ENCODE data around the gene SGSH.

GRCh38 chr17:80164185-80164584 is 55.9 kb downstream of the SGSH start:
- TF ChIP-seq, protein P1, sequence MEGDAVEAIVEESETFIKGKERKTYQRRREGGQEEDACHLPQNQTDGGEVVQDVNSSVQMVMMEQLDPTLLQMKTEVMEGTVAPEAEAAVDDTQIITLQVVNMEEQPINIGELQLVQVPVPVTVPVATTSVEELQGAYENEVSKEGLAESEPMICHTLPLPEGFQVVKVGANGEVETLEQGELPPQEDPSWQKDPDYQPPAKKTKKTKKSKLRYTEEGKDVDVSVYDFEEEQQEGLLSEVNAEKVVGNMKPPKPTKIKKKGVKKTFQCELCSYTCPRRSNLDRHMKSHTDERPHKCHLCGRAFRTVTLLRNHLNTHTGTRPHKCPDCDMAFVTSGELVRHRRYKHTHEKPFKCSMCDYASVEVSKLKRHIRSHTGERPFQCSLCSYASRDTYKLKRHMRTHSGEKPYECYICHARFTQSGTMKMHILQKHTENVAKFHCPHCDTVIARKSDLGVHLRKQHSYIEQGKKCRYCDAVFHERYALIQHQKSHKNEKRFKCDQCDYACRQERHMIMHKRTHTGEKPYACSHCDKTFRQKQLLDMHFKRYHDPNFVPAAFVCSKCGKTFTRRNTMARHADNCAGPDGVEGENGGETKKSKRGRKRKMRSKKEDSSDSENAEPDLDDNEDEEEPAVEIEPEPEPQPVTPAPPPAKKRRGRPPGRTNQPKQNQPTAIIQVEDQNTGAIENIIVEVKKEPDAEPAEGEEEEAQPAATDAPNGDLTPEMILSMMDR (IDR thresholded peaks at IDR 0.05; ENCODE audit: poor library complexity): no peak
- TF ChIP-seq EZH2 (IDR thresholded peaks at IDR 0.05; ENCODE audit: borderline replicate concordance): no peak

All from hepatocyte (in vitro differentiated cells).